ENCODE results near the gene ZC2HC1B. TPM values are rescaled to one million over a fixed set of nuclear protein-coding genes. Genes with fewer than 3 reads are reported as not detected.
"Not testable (repeated sequence)": the region's sequence is repeated elsewhere in the genome, so short reads cannot be mapped to it uniquely, and the experiment has no call there.

Gene ZC2HC1B
- total and polyA plus RNA-seq, 4 donors = 0.28 TPM; not detected in 3

DNA sequence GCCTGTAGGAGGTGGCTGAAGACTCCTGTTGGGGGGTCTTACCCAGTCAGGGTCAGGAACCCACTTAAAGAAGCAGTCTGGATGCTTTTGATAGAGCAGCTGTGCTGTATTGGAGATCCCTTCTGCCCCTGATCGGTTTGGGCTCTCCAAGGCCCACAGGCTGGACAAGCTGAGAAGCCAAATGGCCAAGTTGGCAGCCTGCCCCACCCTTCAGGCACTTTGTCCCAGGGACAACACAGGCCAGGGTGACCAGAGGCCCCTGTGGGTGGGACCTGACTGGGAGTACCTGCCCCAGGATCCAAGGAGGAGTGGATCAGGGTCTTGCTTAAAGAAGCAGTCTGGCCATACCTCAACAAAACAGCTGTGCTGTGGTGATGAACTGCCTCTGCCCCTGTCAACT lies 48.4 kb downstream of the ZC2HC1B start:
- DNase-seq (no peak), ATAC-seq (ENCODE audit: insufficient read depth, low FRiP score) (no peak)
- Histone ChIP-seq H3K27ac (ENCODE audit: low read depth in 1 of 2, low read length in 1 of 2) (no peak overlapping the region), H3K4me1 (ENCODE audit: control insufficient read depth in 5 of 5, insufficient read depth in 5 of 5, low read length in 5 of 5) (no peaks in the 10 kb centered on the region), H3K27me3 (ENCODE audit: control insufficient read depth in 3 of 3, insufficient read depth in 3 of 3, low read length in 2 of 3) (no peaks in the 10 kb centered on the region), H3K9ac (ENCODE audit: insufficient read depth in 1 of 2, low read length in 2 of 2) (no peak overlapping the region), H3K36me3 (ENCODE audit: control insufficient read depth in 4 of 4, insufficient read depth in 4 of 4, low read length in 4 of 4) (no peaks in the 10 kb centered on the region), H3K9me3 (ENCODE audit: control insufficient read depth in 4 of 4, insufficient read depth in 3 of 4, low read length in 3 of 4) (peaks cover 0 to 9% (median 2%) of the 10 kb centered on the region in 4 donors), H3K4me3 (no peak overlapping the region)
- 93 to 95% methylated on average over 1 of the region's 1 CpG for whole genome bisulfite sequencing, 2 donors
- TF ChIP-seq, protein P1, sequence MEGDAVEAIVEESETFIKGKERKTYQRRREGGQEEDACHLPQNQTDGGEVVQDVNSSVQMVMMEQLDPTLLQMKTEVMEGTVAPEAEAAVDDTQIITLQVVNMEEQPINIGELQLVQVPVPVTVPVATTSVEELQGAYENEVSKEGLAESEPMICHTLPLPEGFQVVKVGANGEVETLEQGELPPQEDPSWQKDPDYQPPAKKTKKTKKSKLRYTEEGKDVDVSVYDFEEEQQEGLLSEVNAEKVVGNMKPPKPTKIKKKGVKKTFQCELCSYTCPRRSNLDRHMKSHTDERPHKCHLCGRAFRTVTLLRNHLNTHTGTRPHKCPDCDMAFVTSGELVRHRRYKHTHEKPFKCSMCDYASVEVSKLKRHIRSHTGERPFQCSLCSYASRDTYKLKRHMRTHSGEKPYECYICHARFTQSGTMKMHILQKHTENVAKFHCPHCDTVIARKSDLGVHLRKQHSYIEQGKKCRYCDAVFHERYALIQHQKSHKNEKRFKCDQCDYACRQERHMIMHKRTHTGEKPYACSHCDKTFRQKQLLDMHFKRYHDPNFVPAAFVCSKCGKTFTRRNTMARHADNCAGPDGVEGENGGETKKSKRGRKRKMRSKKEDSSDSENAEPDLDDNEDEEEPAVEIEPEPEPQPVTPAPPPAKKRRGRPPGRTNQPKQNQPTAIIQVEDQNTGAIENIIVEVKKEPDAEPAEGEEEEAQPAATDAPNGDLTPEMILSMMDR (IDR thresholded peaks at IDR 0.05; ENCODE audit: control extremely low read depth, extremely low read depth) = no peak

DNA sequence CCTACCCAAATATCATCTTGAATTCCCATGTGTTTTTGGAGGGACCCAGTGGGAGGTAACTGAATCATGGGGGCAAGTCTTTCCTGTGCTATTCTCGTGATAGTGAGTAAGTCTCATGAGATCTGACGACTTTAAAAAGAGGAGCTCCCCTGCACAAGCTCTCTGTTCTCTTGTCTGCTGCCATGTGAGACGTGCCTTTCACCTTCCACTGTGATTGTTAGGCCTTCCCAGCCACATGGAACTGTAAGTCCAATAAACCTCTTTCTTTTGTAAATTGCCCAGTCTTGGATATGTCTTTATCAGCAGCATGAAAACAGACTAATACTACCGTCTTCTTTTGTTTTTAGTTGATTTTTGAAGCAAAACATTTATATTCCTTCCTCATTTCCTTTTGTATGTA lies 52.8 kb downstream of the ZC2HC1B start:
- ATAC-seq (ENCODE audit: insufficient read depth, low FRiP score); H3K9me3 ChIP-seq (ENCODE audit: control insufficient read depth in 4 of 4, insufficient read depth in 3 of 4, low read length in 3 of 4); DNase-seq; H3K9ac ChIP-seq (ENCODE audit: insufficient read depth in 1 of 2, low read length in 2 of 2); H3K36me3 ChIP-seq (ENCODE audit: control insufficient read depth in 4 of 4, insufficient read depth in 4 of 4, low read length in 4 of 4); H3K4me3 ChIP-seq; H3K27me3 ChIP-seq (ENCODE audit: control insufficient read depth in 3 of 3, insufficient read depth in 3 of 3, low read length in 2 of 3); H3K27ac ChIP-seq (ENCODE audit: low read depth in 1 of 2, low read length in 1 of 2); H3K4me1 ChIP-seq (ENCODE audit: control insufficient read depth in 5 of 5, insufficient read depth in 5 of 5, low read length in 5 of 5): not testable (repeated sequence)
- 90 to 99% methylated on average over 4 of the region's 4 CpGs for WGBS, 2 donors

DNA sequence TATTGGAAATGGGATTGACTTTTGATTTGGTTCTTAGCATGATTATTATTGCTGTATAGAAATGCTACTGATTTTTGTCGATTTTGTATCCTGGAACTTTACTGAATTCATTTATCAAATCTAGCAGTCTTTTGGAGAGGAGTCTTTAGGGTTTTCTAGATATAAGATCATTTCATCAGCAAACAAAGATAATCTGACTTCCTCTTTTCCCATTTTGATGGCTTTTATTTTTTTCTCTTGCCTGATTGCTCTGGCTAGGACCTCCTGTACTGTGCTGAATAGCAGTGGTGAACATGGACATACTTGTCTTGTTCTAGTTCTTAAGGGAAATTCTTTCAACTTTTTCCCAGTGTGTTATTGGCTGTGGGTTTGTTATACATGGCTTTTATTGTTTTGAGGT lies 64.6 kb downstream of the ZC2HC1B start:
- WGBS, 2 donors = 93 to 100% methylated on average over 1 of the region's 1 CpG
- Histone ChIP-seq H3K4me1 (ENCODE audit: control insufficient read depth in 5 of 5, insufficient read depth in 5 of 5, low read length in 5 of 5) (no peaks in the 10 kb centered on the region), H3K9ac (ENCODE audit: insufficient read depth in 1 of 2, low read length in 2 of 2) (no peak overlapping the region), H3K27ac (ENCODE audit: low read depth in 1 of 2, low read length in 1 of 2) (no peak overlapping the region), H3K9me3 (ENCODE audit: control insufficient read depth in 4 of 4, insufficient read depth in 3 of 4, low read length in 3 of 4) (peaks cover 0 to 5% (median 1%) of the 10 kb centered on the region in 4 donors), H3K27me3 (ENCODE audit: control insufficient read depth in 3 of 3, insufficient read depth in 3 of 3, low read length in 2 of 3) (no peaks in the 10 kb centered on the region), H3K36me3 (ENCODE audit: control insufficient read depth in 4 of 4, insufficient read depth in 4 of 4, low read length in 4 of 4) (no peaks in the 10 kb centered on the region), H3K4me3 (no peak overlapping the region)
- no peak for ATAC-seq (ENCODE audit: insufficient read depth, low FRiP score)
- TF ChIP-seq, protein P1 (IDR thresholded peaks at IDR 0.05; ENCODE audit: control extremely low read depth, extremely low read depth) = no peak
- DNase-seq = no peak

DNA sequence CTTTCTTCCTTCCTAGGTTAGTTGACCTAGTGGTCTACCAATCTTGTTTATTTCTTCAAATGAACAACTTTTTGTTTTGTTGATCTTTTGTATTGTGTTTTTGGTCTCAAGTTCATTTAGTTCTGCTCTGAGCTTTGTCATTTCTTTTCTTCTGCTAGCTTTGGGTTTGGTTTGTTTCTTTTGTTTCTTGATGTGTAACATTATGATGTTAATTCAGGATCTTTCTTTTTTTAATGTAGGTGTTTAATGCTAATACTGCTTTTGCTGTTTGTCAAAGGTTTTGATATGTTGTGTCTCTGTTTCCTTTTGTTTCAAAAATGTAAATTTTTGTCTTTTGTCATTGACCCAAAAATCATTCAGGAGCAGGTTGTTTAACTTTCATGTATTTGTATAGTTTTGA lies 65.7 kb downstream of the ZC2HC1B start:
- H3K27me3 ChIP-seq (ENCODE audit: control insufficient read depth in 3 of 3, insufficient read depth in 3 of 3, low read length in 2 of 3) = no peaks in the 10 kb centered on the region
- H3K9me3 ChIP-seq (ENCODE audit: control insufficient read depth in 4 of 4, insufficient read depth in 3 of 4, low read length in 3 of 4) = peaks cover 0 to 5% (median 1%) of the 10 kb centered on the region in 4 donors
- H3K27ac ChIP-seq (ENCODE audit: low read depth in 1 of 2, low read length in 1 of 2) = no peak overlapping the region
- no peaks in the 10 kb centered on the region for H3K36me3 ChIP-seq (ENCODE audit: control insufficient read depth in 4 of 4, insufficient read depth in 4 of 4, low read length in 4 of 4)
- no peak for DNase-seq
- H3K4me1 ChIP-seq (ENCODE audit: control insufficient read depth in 5 of 5, insufficient read depth in 5 of 5, low read length in 5 of 5) = no peaks in the 10 kb centered on the region
- TF ChIP-seq, protein P1 (IDR thresholded peaks at IDR 0.05; ENCODE audit: control extremely low read depth, extremely low read depth) = no peak
- no peak for ATAC-seq (ENCODE audit: insufficient read depth, low FRiP score)
- H3K4me3 ChIP-seq = no peak overlapping the region
- no peak overlapping the region for H3K9ac ChIP-seq (ENCODE audit: insufficient read depth in 1 of 2, low read length in 2 of 2)

Measured in lung (tissue), 12 donors.